Measurements from ENCODE around the gene LTBP1.
"Not testable (repeated sequence)": the region's sequence is repeated elsewhere in the genome, so short reads cannot be mapped to it uniquely, and the experiment has no call there.

LTBP1 gene

DNA sequence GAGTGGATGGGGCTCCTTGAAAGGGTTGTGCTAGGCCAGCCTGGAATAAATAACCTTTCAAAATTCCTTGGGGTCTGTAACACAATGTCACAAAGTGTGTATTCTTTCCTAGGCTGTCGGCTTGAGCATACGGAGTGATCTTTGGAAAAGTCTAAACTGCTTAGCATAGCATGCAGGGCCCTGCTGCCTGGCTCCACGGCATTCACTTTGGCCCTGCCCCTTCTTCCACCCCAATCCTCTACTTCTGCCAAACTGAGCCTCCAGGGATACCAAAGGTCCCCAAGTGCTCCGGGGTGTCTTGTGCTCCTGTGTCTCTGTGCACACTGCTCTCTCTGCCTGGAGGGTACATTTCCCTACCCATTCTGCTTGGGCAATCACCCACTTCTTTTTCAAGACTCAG is 196.1 kb downstream of the LTBP1 start:
- no peak for DNase-seq (ENCODE audit: low read depth)

DNA sequence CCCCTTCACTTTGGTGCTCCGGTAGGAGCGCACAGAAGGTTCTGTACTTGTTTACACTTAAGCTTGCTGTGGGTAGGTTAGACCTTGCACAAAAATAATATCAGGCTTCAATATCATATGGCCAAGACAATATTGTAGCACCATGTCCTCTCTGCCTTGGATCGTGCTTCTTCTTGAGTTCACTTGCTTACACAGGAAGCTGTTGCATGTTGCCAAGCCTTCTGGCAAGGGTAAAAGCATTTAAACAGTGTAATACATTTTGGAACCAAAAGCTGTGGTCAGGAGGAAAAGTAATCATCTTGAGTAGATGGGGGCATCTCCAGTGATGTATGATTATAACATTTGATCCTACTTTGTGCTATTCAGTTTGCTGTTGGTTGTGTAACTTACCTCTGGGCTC is 197.5 kb downstream of the LTBP1 start:
- no peak for DNase-seq (ENCODE audit: low read depth)

DNA sequence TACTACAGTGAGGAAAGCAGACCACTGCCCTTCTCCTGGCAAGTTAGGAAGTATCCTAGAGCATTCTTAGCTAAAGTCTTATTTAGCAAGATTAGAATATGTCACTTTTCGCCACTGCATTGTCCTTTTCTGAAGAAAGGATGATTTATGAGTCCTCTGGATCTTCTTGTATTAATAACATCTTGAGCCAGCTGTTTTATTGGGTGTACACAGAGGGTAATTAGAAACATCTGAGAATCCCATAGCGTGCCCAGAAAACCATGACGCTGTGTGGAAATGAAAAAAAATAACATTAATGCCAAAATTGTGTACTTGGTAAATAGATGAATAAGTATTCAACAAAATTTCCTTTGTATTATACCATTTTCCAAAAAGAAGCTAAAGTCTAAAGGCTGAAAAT is 198.7 kb downstream of the LTBP1 start:
- DNase-seq (ENCODE audit: low read depth) = no peak

- DNase-seq (ENCODE audit: low read depth) = no peak
Observed at GRCh38 chr2:33146102-33146501, 199.3 kb downstream of the LTBP1 start.

DNA sequence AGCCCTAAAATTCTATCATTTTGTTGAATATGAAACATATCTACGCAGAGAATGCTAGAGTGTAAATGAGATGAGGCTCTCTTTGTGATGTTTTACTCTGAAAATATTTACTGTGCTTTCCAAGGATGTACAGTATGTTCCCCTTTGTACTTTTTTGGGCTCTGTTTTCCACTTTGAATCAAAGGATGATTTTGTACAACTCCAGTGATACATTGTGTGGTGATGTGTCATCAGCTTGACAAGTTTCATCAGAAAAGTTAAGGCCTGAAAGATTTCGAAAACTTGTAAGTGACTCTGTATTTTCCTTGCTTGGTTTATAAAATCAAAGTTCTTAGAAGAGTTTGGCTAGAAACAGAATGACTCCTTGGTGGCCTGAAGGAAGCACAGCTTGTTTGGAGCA is 206.3 kb downstream of the LTBP1 start:
- no peak for DNase-seq (ENCODE audit: low read depth)

DNA sequence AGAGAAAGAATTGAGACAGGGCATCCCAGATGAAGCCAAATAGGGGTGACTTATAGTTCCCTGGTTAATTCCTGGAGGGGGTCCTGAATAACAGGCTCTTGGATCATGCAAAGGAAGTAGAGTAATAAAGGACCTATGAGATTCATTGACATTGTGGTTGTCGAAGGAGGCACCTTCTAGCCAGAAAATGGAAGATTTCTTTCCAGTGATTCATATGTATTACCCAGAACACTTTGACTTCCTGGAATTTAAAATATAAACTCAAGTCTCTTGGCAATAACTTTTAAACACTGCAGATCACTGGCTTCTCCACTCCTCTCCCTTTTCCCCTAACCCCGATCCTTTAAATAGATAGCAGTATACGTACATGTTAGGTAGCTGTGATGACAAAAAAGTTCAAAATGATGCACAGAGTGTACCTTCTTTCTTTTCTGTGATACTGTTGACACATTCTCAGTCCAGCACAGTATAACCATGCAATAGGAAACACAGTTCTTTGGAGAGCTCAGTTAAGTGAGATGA is 211.8 kb downstream of the LTBP1 start:
- peak; percentile 65 for DNase-seq (ENCODE audit: low read depth)

GRCh38 chr2:33160191-33160590 is 213.4 kb downstream of the LTBP1 start:
- DNase-seq (ENCODE audit: low read depth) = no peak

- no peak for DNase-seq (ENCODE audit: low read depth)
Observed at GRCh38 chr2:33166287-33166881, 219.6 kb downstream of the LTBP1 start.

GRCh38 chr2:33167622-33168245 is 221.0 kb downstream of the LTBP1 start:
- DNase-seq (ENCODE audit: low read depth) = no peak

GRCh38 chr2:33168425-33168824 is 221.7 kb downstream of the LTBP1 start:
- DNase-seq (ENCODE audit: low read depth) = no peak

DNA sequence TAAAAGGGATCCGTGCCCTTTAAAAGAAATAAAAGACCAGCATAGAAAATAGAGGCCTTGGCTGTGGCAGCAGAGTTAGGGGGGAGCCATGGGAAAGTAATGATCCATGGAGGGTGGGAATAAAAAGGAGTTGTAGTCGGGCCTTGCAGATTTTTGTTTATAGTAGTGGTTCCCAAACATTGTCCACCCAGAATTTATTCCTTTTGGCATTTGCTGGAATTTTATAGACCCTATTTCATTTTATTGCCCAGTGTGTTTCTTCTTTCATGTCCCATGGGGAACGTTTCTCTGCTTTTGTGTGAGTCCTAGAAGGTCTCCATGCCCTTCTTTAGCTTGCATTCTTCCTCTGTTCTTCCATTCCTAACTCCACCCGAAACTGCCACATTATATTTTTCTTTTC is 222.2 kb downstream of the LTBP1 start:
- DNase-seq (ENCODE audit: low read depth) = no peak

DNA sequence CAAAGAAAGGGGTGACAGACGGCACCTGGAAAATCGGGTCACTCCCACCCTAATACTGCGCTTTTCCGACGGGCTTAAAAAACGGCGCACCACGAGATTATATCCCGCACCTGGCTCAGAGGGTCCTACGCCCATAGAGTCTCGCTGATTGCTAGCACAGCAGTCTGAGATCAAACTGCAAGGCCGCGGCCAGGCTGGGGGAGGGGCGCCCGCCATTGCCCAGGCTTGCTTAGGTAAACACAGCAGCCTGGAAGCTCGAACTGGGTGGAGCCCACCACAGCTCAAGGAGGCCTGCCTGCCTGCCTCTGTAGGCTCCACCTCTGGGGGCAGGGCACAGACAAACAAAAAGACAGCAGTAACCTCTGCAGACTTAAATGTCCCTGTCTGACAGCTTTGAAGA is 223.5 kb downstream of the LTBP1 start:
- not testable (repeated sequence) for DNase-seq (ENCODE audit: low read depth)

DNA sequence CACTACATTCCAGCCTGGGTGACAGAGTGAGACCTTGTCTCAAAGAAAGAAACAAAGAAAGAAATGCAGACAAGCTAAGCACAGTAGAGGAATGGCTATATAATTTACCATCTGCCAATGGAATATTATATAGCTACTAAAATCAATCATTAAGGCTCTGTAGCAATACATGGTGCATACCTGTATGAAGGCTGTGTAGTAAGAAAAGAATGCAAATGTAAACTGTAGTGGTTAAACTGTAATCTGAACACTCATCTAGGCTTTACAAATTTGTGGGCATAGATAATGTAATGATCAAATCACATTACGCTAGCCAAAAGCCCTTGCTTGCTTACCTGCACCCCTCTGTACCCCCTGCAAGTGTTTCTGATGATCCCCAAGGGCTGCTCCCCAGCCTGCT is 230.9 kb downstream of the LTBP1 start:
- no peak for DNase-seq (ENCODE audit: low read depth)

DNA sequence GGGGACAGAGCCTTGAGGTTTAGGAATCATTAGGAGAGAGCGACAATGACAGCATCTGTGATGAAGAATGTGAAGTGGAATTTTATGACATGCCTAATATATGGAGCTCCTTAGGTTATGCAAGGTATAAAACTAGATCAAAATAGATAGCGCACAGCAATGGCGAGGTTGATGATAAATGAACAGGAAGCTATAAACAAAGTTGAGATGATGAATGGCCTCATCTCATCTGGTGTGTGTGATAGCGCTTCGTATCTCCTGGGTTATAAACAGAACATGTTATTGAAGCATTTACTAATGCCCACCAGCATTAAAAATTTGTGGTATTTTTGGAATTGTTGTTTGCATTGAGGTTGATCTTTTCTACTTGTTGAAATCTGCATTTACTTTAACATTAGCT is 231.5 kb downstream of the LTBP1 start:
- no peak for DNase-seq (ENCODE audit: low read depth)

GRCh38 chr2:33180915-33181314 is 234.2 kb downstream of the LTBP1 start:
- no peak for DNase-seq (ENCODE audit: low read depth)

DNA sequence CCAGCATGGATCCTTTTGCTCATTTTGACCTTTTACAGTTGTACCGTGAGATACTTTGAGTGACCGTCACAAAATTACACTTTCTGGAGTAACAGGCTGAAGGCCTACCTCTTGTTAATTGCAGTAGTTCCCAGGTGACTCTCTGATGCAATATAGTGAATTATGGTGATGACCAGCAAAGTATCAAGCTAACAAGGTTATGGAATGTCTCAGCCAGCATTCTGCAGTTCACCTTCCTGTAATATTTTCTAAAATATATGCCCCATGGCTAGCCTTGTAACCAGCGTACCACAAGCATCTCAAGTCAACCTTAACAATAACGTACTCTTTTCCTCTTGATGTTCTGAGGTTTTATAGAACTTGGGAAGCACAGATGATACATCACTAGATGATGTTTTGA is 234.7 kb downstream of the LTBP1 start:
- no peak for DNase-seq (ENCODE audit: low read depth)

DNA sequence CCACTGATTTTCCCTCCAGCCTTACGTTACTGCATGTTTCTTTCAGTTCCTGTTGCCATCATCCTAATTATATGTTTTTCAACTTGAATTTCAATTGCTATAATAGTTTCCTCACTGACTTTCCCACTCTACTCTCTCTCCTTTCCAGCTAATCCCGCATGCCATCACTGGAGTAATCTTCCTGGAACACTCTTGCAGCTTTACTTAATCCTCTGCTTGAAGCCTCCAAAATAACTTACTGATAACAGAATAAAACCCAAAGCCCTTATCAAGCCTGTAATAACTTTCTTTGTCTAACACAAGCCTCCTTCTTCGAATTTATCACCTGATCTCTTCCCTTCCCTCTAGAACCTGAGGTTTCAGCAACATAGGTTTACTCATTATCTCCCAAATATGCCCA is 237.3 kb downstream of the LTBP1 start:
- no peak for DNase-seq (ENCODE audit: low read depth)

DNA sequence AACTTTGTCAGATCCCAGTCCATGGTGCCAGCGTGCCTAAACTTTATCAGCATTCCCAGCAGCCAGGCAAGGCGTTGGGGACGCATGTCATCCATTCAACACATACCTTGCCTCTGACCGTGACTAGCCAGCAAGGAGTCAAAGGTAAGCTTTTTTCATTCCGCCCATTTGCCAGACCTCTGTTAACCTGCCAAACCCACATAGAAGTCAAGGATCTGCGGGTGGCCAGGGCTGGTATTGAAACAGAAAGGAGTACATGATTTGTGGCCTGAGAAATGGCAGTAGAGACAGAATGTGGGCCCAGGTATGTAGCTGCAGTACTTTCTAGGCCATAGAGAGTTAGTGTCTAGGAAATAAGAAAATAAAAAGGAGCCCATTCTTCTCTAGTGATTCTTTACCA is 240.2 kb downstream of the LTBP1 start:
- DNase-seq (ENCODE audit: low read depth) = no peak

GRCh38 chr2:33188799-33189198 is 242.0 kb downstream of the LTBP1 start:
- no peak for DNase-seq (ENCODE audit: low read depth)

DNA sequence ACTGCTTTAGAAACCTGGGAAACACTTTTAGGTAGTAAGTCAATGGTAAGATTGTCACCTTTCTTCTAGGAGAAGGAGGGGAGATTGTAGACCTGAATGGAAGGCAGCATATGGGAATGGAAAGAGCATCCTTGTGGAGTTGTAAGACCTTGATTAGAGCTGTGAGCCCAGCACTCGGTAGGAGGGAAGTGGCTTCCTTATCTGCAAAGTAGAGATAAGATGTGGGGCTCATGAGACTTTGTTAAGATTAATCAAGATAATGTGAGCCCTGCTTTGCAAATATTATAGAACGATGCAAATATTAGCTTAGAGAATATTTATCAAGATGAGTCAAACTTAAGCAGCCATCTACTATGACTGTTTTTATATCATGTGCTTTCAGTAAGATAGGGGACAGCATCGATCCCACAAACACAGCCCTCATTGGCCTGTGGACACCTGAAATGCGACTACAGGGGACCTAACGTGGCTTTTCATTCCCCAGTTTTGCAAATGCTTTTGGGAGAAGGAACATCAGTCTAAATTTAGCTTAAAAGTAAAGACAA is 243.7 kb downstream of the LTBP1 start:
- no peak for DNase-seq (ENCODE audit: low read depth)

- DNase-seq (ENCODE audit: low read depth) = no peak
Observed at GRCh38 chr2:33195891-33196290, 249.1 kb downstream of the LTBP1 start.

DNA sequence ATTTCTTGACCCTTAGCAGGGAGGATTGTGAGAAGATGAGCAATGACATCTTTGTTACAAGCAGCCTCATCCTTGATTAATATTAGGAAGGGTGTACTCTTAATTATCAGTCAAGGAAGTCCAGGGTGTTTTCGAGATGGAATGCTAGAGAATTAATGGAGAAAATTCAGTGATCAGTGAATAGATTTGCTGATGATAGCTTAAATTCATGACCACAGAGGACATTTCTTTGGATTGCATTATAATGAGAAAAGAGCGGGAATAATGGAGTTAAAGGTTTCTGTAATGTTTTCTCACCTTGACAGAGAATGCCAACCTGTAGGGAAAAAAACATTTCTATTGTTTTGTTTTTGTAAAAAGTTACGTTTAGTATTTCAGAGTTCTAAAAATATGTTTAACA is 249.9 kb downstream of the LTBP1 start:
- DNase-seq (ENCODE audit: low read depth) = no peak

- no peak for DNase-seq (ENCODE audit: low read depth)
Observed at GRCh38 chr2:33197198-33197938, 250.6 kb downstream of the LTBP1 start.
